ENCODE data around the gene ZC3H10. TPM values are rescaled to one million over a fixed set of nuclear protein-coding genes. Genes with fewer than 3 reads are reported as not detected.

The ZC3H10 gene
- total RNA-seq, 1 experiment from 2014 or later = 8.7 TPM

DNA sequence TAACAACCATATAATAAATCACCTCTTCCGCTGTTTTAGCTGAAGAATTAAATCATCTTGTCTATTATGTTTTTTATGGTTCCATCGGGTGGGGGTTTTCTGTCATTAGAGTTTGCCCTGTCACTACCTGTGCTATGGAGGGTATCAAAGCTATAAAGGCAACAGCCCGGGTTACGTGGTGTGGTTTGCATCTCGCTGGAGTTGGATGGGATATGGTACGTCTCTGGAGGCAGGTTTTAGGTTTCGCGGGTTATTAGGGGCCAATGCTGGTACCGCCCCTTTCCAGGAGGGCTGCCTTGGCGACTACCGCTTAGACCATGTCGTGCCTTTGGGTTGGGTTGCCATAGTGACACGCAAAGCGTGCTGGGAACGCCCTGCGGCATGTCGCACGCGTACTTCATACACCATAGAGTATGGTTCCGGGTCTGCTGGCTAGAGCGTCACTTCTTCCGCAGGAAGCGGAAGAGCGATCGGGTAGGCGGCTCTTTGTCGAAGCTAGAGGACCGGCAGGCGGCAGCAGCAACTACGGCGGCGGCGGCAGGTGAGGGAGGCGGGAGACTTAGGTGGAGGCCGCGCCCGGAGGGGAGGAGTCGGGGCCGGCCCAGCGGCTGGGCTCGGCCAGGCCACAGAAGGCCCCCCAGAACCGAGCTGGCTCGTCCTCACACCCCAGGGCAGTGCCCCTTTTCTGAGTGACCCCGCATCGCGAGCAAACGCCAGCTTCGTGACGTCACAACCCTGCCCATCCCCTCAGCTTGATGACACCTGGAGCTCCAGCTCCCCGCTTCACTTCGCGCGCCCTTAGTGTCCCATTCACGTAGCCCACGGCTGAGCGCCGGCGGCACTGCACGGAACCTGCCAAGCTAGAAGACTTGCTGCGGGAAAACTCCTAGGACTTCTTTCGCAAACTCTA lies at the start of gene ZC3H10 (continued):
- TF ChIP-seq, protein P1, sequence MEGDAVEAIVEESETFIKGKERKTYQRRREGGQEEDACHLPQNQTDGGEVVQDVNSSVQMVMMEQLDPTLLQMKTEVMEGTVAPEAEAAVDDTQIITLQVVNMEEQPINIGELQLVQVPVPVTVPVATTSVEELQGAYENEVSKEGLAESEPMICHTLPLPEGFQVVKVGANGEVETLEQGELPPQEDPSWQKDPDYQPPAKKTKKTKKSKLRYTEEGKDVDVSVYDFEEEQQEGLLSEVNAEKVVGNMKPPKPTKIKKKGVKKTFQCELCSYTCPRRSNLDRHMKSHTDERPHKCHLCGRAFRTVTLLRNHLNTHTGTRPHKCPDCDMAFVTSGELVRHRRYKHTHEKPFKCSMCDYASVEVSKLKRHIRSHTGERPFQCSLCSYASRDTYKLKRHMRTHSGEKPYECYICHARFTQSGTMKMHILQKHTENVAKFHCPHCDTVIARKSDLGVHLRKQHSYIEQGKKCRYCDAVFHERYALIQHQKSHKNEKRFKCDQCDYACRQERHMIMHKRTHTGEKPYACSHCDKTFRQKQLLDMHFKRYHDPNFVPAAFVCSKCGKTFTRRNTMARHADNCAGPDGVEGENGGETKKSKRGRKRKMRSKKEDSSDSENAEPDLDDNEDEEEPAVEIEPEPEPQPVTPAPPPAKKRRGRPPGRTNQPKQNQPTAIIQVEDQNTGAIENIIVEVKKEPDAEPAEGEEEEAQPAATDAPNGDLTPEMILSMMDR (IDR thresholded peaks at IDR 0.05 in 2 of 3, conservative IDR thresholded peaks at IDR 0.05 in 1 of 3; ENCODE audit: borderline replicate concordance in 1 of 3, insufficient read depth in 1 of 3, low read depth in 2 of 3, low read length in 2 of 3) = peak in 2 of 3 experiments; percentile 30 to 37; a peak in 3 of 6 replicates
- no peak for TF ChIP-seq ELF1 (IDR thresholded peaks at IDR 0.05; ENCODE audit: borderline replicate concordance, low read depth)
- TF ChIP-seq, protein P2, sequence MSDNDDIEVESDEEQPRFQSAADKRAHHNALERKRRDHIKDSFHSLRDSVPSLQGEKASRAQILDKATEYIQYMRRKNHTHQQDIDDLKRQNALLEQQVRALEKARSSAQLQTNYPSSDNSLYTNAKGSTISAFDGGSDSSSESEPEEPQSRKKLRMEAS (IDR thresholded peaks at IDR 0.05) = no peak
- TF ChIP-seq JUND (IDR thresholded peaks at IDR 0.05) = no peak
- peak; percentile 90 for TF ChIP-seq YY1 (IDR thresholded peaks at IDR 0.05; ENCODE audit: extremely low read depth, insufficient replicate concordance, low read depth, low read length)
- no peak for TF ChIP-seq CEBPB (IDR thresholded peaks at IDR 0.05; ENCODE audit: low read depth)
- no peak for TF ChIP-seq EGR1 (IDR thresholded peaks at IDR 0.05; ENCODE audit: low read depth)
- TF ChIP-seq SP1 (IDR thresholded peaks at IDR 0.05; ENCODE audit: low read depth) = no peak
- no peak for TF ChIP-seq EZH2 (IDR thresholded peaks at IDR 0.05)
- peak; percentile 77 for TF ChIP-seq TCF7L2 (IDR thresholded peaks at IDR 0.05; ENCODE audit: borderline replicate concordance, extremely low read depth, insufficient read depth, insufficient read length)

DNA sequence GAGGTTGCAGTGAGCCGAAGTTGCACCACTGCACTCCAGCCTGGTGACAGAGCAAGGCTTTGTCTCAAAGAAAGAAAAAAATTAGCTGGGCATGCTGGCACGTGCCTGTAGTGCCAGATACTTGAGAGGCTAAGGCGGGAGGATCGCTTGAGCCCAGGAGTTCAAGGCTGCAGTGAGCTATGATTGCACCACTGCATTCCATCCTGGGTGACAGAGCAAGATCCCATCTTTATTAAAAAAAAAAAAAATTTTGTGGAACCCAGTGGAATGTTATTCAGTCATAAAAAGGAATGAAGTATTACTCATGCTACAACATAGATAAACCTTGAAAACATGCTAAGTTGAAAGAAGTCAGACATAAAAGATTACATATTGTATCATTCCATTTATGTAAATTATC lies 46.4 kb upstream of the ZC3H10 start:
- Histone ChIP-seq H3K4me1 (ENCODE audit: control insufficient read depth in 1 of 2, insufficient read depth in 2 of 2, low read length in 2 of 2) (peaks cover 3 to 17% of the 10 kb centered on the region in 2 experiments; a peak in 3 of 4 replicates), H3K36me3 (ENCODE audit: control insufficient read depth in 1 of 2, insufficient read depth in 2 of 2, low read length in 2 of 2) (no peaks in the 10 kb centered on the region), H3K27ac (ENCODE audit: low read depth, low read length) (no peak overlapping the region), H2AFZ (ENCODE audit: low read depth, low read length, poor library complexity, severe bottlenecking) (no peak overlapping the region), H3K79me2 (ENCODE audit: insufficient read depth, low read length) (no peaks in the 10 kb centered on the region), H3K4me3 (replicated peaks in 1 of 2; ENCODE audit: low read depth in 1 of 2, low read length in 2 of 2) (no peak overlapping the region), H4K20me1 (ENCODE audit: insufficient read depth) (no peaks in the 10 kb centered on the region), H3K9ac (ENCODE audit: low read length) (no peak overlapping the region), H3K4me2 (ENCODE audit: low read length) (no peak overlapping the region; the same call in 1 of the 2 replicates), H3K27me3 (ENCODE audit: insufficient read depth, low read length) (no peaks in the 10 kb centered on the region), H3K9me3 (ENCODE audit: control insufficient read depth in 1 of 2, insufficient read depth in 1 of 2, low read depth in 1 of 2, low read length in 2 of 2) (no peaks in the 10 kb centered on the region), H3K9me2 (ENCODE audit: insufficient read depth) (no peaks in the 10 kb centered on the region)
- intact Hi-C loops (cut with micrococcal nuclease) = no loop called here
- ChIA-PET POLR2A (interaction anchor here (1.0 kb wide), 1 partner anchor 32 kb away, joined by 3 read pairs; the partner anchor contains the start of gene PA2G4), CTCF (interaction anchor here (1.8 kb wide), 1 partner anchor 12 kb away, joined by 4 read pairs; no protein-coding TSS in a partner anchor), RAD21 (ENCODE audit: low non-redundant PET in 1 of 2, low total read pairs in 2 of 2, uncharacterized antibody in 2 of 2, unreplicated experiment in 2 of 2) (no interaction called here)
- DNase-seq (ENCODE audit: low read depth, low spot score) = no peak
- BruUV-seq (replicated peaks) = no TSS peak
- ATAC-seq = peak; percentile 36; the same call in 1 of the 2 replicates
- TF ChIP-seq EZH2 (IDR thresholded peaks at IDR 0.05) (no peak), EGR1 (IDR thresholded peaks at IDR 0.05; ENCODE audit: low read depth) (no peak), EZH2phosphoT487 (IDR thresholded peaks at IDR 0.05; ENCODE audit: borderline replicate concordance) (no peak), SIN3A (IDR thresholded peaks at IDR 0.05; ENCODE audit: low read depth) (no peak), ZNF274 (IDR thresholded peaks at IDR 0.05; ENCODE audit: low read depth, low read length) (no peak)
- TF ChIP-seq, protein P3, sequence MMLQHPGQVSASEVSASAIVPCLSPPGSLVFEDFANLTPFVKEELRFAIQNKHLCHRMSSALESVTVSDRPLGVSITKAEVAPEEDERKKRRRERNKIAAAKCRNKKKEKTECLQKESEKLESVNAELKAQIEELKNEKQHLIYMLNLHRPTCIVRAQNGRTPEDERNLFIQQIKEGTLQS (IDR thresholded peaks at IDR 0.05) = no peak
- TF ChIP-seq, protein P4, sequence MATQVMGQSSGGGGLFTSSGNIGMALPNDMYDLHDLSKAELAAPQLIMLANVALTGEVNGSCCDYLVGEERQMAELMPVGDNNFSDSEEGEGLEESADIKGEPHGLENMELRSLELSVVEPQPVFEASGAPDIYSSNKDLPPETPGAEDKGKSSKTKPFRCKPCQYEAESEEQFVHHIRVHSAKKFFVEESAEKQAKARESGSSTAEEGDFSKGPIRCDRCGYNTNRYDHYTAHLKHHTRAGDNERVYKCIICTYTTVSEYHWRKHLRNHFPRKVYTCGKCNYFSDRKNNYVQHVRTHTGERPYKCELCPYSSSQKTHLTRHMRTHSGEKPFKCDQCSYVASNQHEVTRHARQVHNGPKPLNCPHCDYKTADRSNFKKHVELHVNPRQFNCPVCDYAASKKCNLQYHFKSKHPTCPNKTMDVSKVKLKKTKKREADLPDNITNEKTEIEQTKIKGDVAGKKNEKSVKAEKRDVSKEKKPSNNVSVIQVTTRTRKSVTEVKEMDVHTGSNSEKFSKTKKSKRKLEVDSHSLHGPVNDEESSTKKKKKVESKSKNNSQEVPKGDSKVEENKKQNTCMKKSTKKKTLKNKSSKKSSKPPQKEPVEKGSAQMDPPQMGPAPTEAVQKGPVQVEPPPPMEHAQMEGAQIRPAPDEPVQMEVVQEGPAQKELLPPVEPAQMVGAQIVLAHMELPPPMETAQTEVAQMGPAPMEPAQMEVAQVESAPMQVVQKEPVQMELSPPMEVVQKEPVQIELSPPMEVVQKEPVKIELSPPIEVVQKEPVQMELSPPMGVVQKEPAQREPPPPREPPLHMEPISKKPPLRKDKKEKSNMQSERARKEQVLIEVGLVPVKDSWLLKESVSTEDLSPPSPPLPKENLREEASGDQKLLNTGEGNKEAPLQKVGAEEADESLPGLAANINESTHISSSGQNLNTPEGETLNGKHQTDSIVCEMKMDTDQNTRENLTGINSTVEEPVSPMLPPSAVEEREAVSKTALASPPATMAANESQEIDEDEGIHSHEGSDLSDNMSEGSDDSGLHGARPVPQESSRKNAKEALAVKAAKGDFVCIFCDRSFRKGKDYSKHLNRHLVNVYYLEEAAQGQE (IDR thresholded peaks at IDR 0.05; ENCODE audit: low read depth) = no peak
- TF ChIP-seq, protein P2 (IDR thresholded peaks at IDR 0.05) = no peak
